Ureter (tissue), 1 donor: ENCODE results near the gene FRMD5. TPM values are rescaled to one million over a fixed set of nuclear protein-coding genes. Genes with fewer than 3 reads are reported as not detected.
"Not testable (repeated sequence)": the region's sequence is repeated elsewhere in the genome, so short reads cannot be mapped to it uniquely, and the experiment has no call there.

ENCODE experiments used
- DNase-seq: peaks from one replicate; pipeline ENCODE4 v3.0.0-alpha.2; 2020; ENCODE audit warnings: low spot score
- total RNA-seq: library from RNA; stranded (reverse); gene quantifications from one replicate; pipeline ENCODE4 v1.2.4, GENCODE V29; 2023
- donor health status: DM: yes; HTN: yes; CAD: no.

FRMD5 gene
- total RNA-seq, 1 donor from 2014 or later = 0.60 TPM

- DNase-seq = no peak
Observed at GRCh38 chr15:43896543-43896942, 298.5 kb downstream of the FRMD5 start.

- no peak for DNase-seq
Observed at GRCh38 chr15:43895586-43895985, 299.5 kb downstream of the FRMD5 start.

GRCh38 chr15:43893956-43894355 lies 301.1 kb downstream of the FRMD5 start:
- DNase-seq = no peak

GRCh38 chr15:43889042-43889441 lies 306.0 kb downstream of the FRMD5 start:
- no peak for DNase-seq

- DNase-seq = no peak
Observed at GRCh38 chr15:43887901-43888300, 307.2 kb downstream of the FRMD5 start.

- DNase-seq = no peak
Observed at GRCh38 chr15:43886558-43886957, 308.5 kb downstream of the FRMD5 start.

GRCh38 chr15:43883571-43883970 lies 311.5 kb downstream of the FRMD5 start:
- DNase-seq = no peak

GRCh38 chr15:43881944-43882343 lies 313.1 kb downstream of the FRMD5 start:
- no peak for DNase-seq

- DNase-seq = no peak
Observed at GRCh38 chr15:43881245-43881644, 313.8 kb downstream of the FRMD5 start.

- no peak for DNase-seq
Observed at GRCh38 chr15:43880406-43881194, 314.5 kb downstream of the FRMD5 start.

- DNase-seq = no peak
Observed at GRCh38 chr15:43879386-43880355, 315.4 kb downstream of the FRMD5 start.

GRCh38 chr15:43878446-43878845 lies 316.6 kb downstream of the FRMD5 start:
- DNase-seq = no peak

GRCh38 chr15:43877371-43877770 lies 317.7 kb downstream of the FRMD5 start:
- DNase-seq = no peak

GRCh38 chr15:43876872-43877271 lies 318.2 kb downstream of the FRMD5 start:
- DNase-seq = no peak

GRCh38 chr15:43873651-43874050 lies 321.4 kb downstream of the FRMD5 start:
- no peak for DNase-seq

GRCh38 chr15:43872416-43873020 lies 322.6 kb downstream of the FRMD5 start:
- no peak for DNase-seq

- no peak for DNase-seq
Observed at GRCh38 chr15:43871835-43872234, 323.2 kb downstream of the FRMD5 start.

GRCh38 chr15:43868406-43868805 lies 326.7 kb downstream of the FRMD5 start:
- DNase-seq = no peak

- no peak for DNase-seq
Observed at GRCh38 chr15:43867096-43867495, 328.0 kb downstream of the FRMD5 start.

- DNase-seq = not testable (repeated sequence)
Observed at GRCh38 chr15:43866636-43867035, 328.4 kb downstream of the FRMD5 start.

GRCh38 chr15:43859546-43859945 lies 335.5 kb downstream of the FRMD5 start:
- no peak for DNase-seq

- no peak for DNase-seq
Observed at GRCh38 chr15:43854801-43855200, 340.3 kb downstream of the FRMD5 start.
